Activated T-cell treated with anti-CD3 and anti-CD28 coated beads, Interleukin-2, amount 50 U/mL, for 72 hours (primary cell): ENCODE results near the gene FAF1. TPM values are rescaled to one million over a fixed set of nuclear protein-coding genes. Genes with fewer than 3 reads are reported as not detected.
A peak's percentile ranks its signal among the peaks of the same experiment; 100 is the strongest.
"Not testable (repeated sequence)": the region's sequence is repeated elsewhere in the genome, so short reads cannot be mapped to it uniquely, and the experiment has no call there.

Experiments used
- ATAC-seq, 2 donors: fragments of 150-1000 bp; cut with Tn5 transposase; replicated peaks in 1 of 2; 2 replicates each; pipeline ENCODE4 v1.10.0; 2021; ENCODE audit warnings: moderate library complexity in 2 of 2, mild to moderate bottlenecking in 1 of 2
- DNase-seq, 2 donors: peaks; one replicate each; pipeline ENCODE4 v3.0.0; 2021 to 2022; ENCODE audit warnings: mixed read lengths in 1 of 2
- H3K27ac Mint-ChIP-seq: one replicate; pipeline ENCODE4 v1.8.0; 2022; ENCODE audit warnings: mild to moderate bottlenecking, moderate library complexity, mixed read lengths
- H3K27me3 Mint-ChIP-seq: one replicate; pipeline ENCODE4 v1.8.0; 2022; ENCODE audit warnings: low read depth, mixed read lengths
- H3K36me3 Mint-ChIP-seq, 2 donors: one replicate each; pipeline ENCODE4 v1.8.0; 2022; ENCODE audit warnings: mixed read lengths in 2 of 2, mild to moderate bottlenecking in 1 of 2; ENCODE audit not compliant: insufficient read depth in 2 of 2
- H3K4me1 Mint-ChIP-seq: one replicate; pipeline ENCODE4 v1.8.0; 2022; ENCODE audit warnings: low read depth, mixed read lengths
- H3K4me3 Mint-ChIP-seq, 2 donors: one replicate each; pipeline ENCODE4 v1.8.0; 2022; ENCODE audit warnings: mild to moderate bottlenecking in 2 of 2, mixed read lengths in 2 of 2, moderate library complexity in 2 of 2
- H3K9me3 Mint-ChIP-seq, 2 donors: one replicate each; pipeline ENCODE4 v1.8.0; 2022; ENCODE audit warnings: mixed read lengths in 2 of 2
- total RNA-seq, 2 donors: library from RNA; stranded (reverse); gene quantifications; one replicate each; pipeline ENCODE4 v1.2.3, GENCODE V29; 2022

The FAF1 gene
- total RNA-seq, 2 donors from 2014 or later: 65.7 to 83.0 TPM

GRCh38 chr1:50832167-50832566 lies 127.9 kb downstream of the FAF1 start:
- Mint-ChIP-seq H3K27ac (no peak overlapping the region), H3K9me3 (peaks cover 1 to 2% of the 10 kb centered on the region in 2 donors), H3K4me3 (no peak overlapping the region), H3K4me1 (no peaks in the 10 kb centered on the region), H3K27me3 (no peaks in the 10 kb centered on the region), H3K36me3 (peaks cover 4 to 8% of the 10 kb centered on the region in 2 donors)
- DNase-seq (no peak), ATAC-seq (no peak)

GRCh38 chr1:50831300-50832061 lies 128.6 kb downstream of the FAF1 start:
- Mint-ChIP-seq H3K27me3 (no peaks in the 10 kb centered on the region), H3K36me3 (peaks cover 4 to 7% of the 10 kb centered on the region in 2 donors), H3K9me3 (peaks cover 1 to 2% of the 10 kb centered on the region in 2 donors), H3K27ac (peak overlapping the region; percentile 4), H3K4me1 (no peaks in the 10 kb centered on the region), H3K4me3 (no peak overlapping the region)
- DNase-seq (no peak), ATAC-seq (no peak)

- DNase-seq (no peak), ATAC-seq (no peak)
- no peaks in the 10 kb centered on the region for H3K27me3 Mint-ChIP-seq
- H3K27ac Mint-ChIP-seq: no peak overlapping the region
- no peak overlapping the region for H3K4me3 Mint-ChIP-seq
- H3K4me1 Mint-ChIP-seq: no peaks in the 10 kb centered on the region
- peaks cover 1 to 2% of the 10 kb centered on the region in 2 donors for H3K9me3 Mint-ChIP-seq
- H3K36me3 Mint-ChIP-seq: peaks cover 4 to 9% of the 10 kb centered on the region in 2 donors
Measured at GRCh38 chr1:50830621-50831020, 129.4 kb downstream of the FAF1 start.

GRCh38 chr1:50829014-50829958 lies 130.8 kb downstream of the FAF1 start:
- Mint-ChIP-seq H3K4me1 (no peaks in the 10 kb centered on the region), H3K4me3 (no peak overlapping the region), H3K27ac (no peak overlapping the region), H3K9me3 (peaks cover 0 to 1% of the 10 kb centered on the region in 2 donors), H3K36me3 (peaks cover 2 to 5% of the 10 kb centered on the region in 2 donors), H3K27me3 (no peaks in the 10 kb centered on the region)
- DNase-seq (no peak), ATAC-seq (no peak)

- Mint-ChIP-seq H3K27me3 (no peaks in the 10 kb centered on the region), H3K36me3 (peaks cover 0 to 5% of the 10 kb centered on the region in 2 donors), H3K4me1 (no peaks in the 10 kb centered on the region), H3K27ac (no peak overlapping the region), H3K9me3 (peaks cover 0 to under 1% of the 10 kb centered on the region in 2 donors), H3K4me3 (no peak overlapping the region)
- ATAC-seq (no peak), DNase-seq (no peak)
Measured at GRCh38 chr1:50827546-50827945, 132.5 kb downstream of the FAF1 start.

GRCh38 chr1:50826792-50827191 lies 133.3 kb downstream of the FAF1 start:
- ATAC-seq, H3K27ac Mint-ChIP-seq, H3K4me1 Mint-ChIP-seq, H3K9me3 Mint-ChIP-seq, H3K27me3 Mint-ChIP-seq, H3K36me3 Mint-ChIP-seq, DNase-seq, H3K4me3 Mint-ChIP-seq: not testable (repeated sequence)

GRCh38 chr1:50822035-50822776 lies 137.9 kb downstream of the FAF1 start:
- Mint-ChIP-seq H3K27ac (no peak overlapping the region), H3K27me3 (no peaks in the 10 kb centered on the region), H3K4me3 (no peak overlapping the region), H3K4me1 (no peaks in the 10 kb centered on the region), H3K36me3 (peaks cover 1 to 4% of the 10 kb centered on the region in 2 donors), H3K9me3 (peaks cover 0 to 2% of the 10 kb centered on the region in 2 donors)
- DNase-seq: no peak
- ATAC-seq: no peak

- Mint-ChIP-seq H3K36me3 (peaks cover 2 to 5% of the 10 kb centered on the region in 2 donors), H3K9me3 (peaks cover 0 to 4% of the 10 kb centered on the region in 2 donors), H3K27me3 (no peaks in the 10 kb centered on the region), H3K27ac (no peak overlapping the region), H3K4me3 (no peak overlapping the region), H3K4me1 (no peaks in the 10 kb centered on the region)
- ATAC-seq: no peak
- DNase-seq: no peak
Measured at GRCh38 chr1:50820545-50820944, 139.5 kb downstream of the FAF1 start.

GRCh38 chr1:50812346-50812745 lies 147.7 kb downstream of the FAF1 start:
- Mint-ChIP-seq H3K36me3 (peaks cover 20 to 23% of the 10 kb centered on the region in 2 donors), H3K4me1 (peaks cover 5% of the 10 kb centered on the region), H3K27me3 (no peaks in the 10 kb centered on the region), H3K9me3 (peaks cover 7 to 18% of the 10 kb centered on the region in 2 donors), H3K4me3 (no peak overlapping the region), H3K27ac (no peak overlapping the region)
- DNase-seq (no peak), ATAC-seq (no peak)

- no peak overlapping the region for H3K27ac Mint-ChIP-seq
- peaks cover 13 to 16% of the 10 kb centered on the region in 2 donors for H3K9me3 Mint-ChIP-seq
- no peak for DNase-seq
- peaks cover 24 to 30% of the 10 kb centered on the region in 2 donors for H3K36me3 Mint-ChIP-seq
- ATAC-seq: no peak
- peaks cover 15% of the 10 kb centered on the region for H3K4me1 Mint-ChIP-seq
- no peak overlapping the region for H3K4me3 Mint-ChIP-seq
- no peaks in the 10 kb centered on the region for H3K27me3 Mint-ChIP-seq
Measured at GRCh38 chr1:50808296-50808695, 151.8 kb downstream of the FAF1 start.

- peaks cover 4% of the 10 kb centered on the region for H3K4me1 Mint-ChIP-seq
- H3K36me3 Mint-ChIP-seq: no peaks in the 10 kb centered on the region
- H3K27me3 Mint-ChIP-seq: no peaks in the 10 kb centered on the region
- no peak overlapping the region for H3K27ac Mint-ChIP-seq
- no peak for ATAC-seq
- DNase-seq: no peak
- no peaks in the 10 kb centered on the region for H3K9me3 Mint-ChIP-seq
- H3K4me3 Mint-ChIP-seq: no peak overlapping the region
Measured at GRCh38 chr1:50796272-50796671, 163.8 kb downstream of the FAF1 start.

- H3K27ac Mint-ChIP-seq: no peak overlapping the region
- no peak for DNase-seq
- no peaks in the 10 kb centered on the region for H3K4me1 Mint-ChIP-seq
- H3K27me3 Mint-ChIP-seq: no peaks in the 10 kb centered on the region
- no peaks in the 10 kb centered on the region for H3K36me3 Mint-ChIP-seq
- no peak for ATAC-seq
- no peaks in the 10 kb centered on the region for H3K9me3 Mint-ChIP-seq
- no peak overlapping the region for H3K4me3 Mint-ChIP-seq
Measured at GRCh38 chr1:50793521-50793920, 166.5 kb downstream of the FAF1 start.

GRCh38 chr1:50787266-50787665 lies 172.8 kb downstream of the FAF1 start:
- no peak overlapping the region for H3K4me3 Mint-ChIP-seq
- no peaks in the 10 kb centered on the region for H3K36me3 Mint-ChIP-seq
- H3K4me1 Mint-ChIP-seq: peaks cover 6% of the 10 kb centered on the region
- ATAC-seq: no peak
- no peaks in the 10 kb centered on the region for H3K9me3 Mint-ChIP-seq
- H3K27me3 Mint-ChIP-seq: no peaks in the 10 kb centered on the region
- DNase-seq: no peak
- no peak overlapping the region for H3K27ac Mint-ChIP-seq
